IMR-90 (cell line): ENCODE results near the gene ALOX15. TPM values are rescaled to one million over a fixed set of nuclear protein-coding genes. Genes with fewer than 3 reads are reported as not detected.

Experiments used
- ATAC-seq: fragments of 200-7000 bp; cut with Tn5 transposase; 2 replicates; pipeline ENCODE4 v1.9.1; 2020; ENCODE audit warnings: low read depth, mild to moderate bottlenecking, moderate library complexity
- BruUV-seq: library from RNA; stranded (reverse); fragments of 400-500 nt; replicated peaks from 2 replicates; lab custom pipeline; 2021; lab: Mats Ljungman, UMichigan
- CTCF ChIA-PET: fragments of 300-600 bp; formaldehyde crosslinking; extraction: SDS; loops from one replicate; lab custom pipeline; 2021; ENCODE audit warnings: antibody characterized with exemption; lab: Yijun Ruan, JAX
- POLR2A ChIA-PET: fragments of 300-600 bp; sonication (Branson Sonifier 250); formaldehyde crosslinking; loops from one replicate; lab custom pipeline; 2022; ENCODE audit warnings: antibody characterized with exemption; ENCODE audit not compliant: unreplicated experiment; lab: Charles Lee
- DNase-seq: peaks from one replicate; pipeline ENCODE4 v3.0.0; 2013
- H2AFZ ChIP-seq: replicated peaks from 2 replicates; pipeline ENCODE3; 2013; ENCODE audit warnings: low read length, mild to moderate bottlenecking; ENCODE audit not compliant: poor library complexity
- H2AK5ac ChIP-seq: 2 replicates; pipeline ENCODE4 v1.6.1; 2013; ENCODE audit warnings: low read depth, low read length, inconsistent platforms
- H2AK9ac ChIP-seq: replicated peaks from 2 replicates; pipeline ENCODE3; 2013; ENCODE audit warnings: mild to moderate bottlenecking, low read depth, low read length, moderate library complexity; ENCODE audit not compliant: poor library complexity
- H2BK120ac ChIP-seq: 2 replicates; pipeline ENCODE4 v1.6.1; 2013; ENCODE audit warnings: low read depth, low read length, inconsistent platforms
- H2BK15ac ChIP-seq: 3 replicates; pipeline ENCODE4 v1.6.1; 2013; ENCODE audit warnings: low read depth, low read length, inconsistent platforms
- H2BK20ac ChIP-seq: 2 replicates; pipeline ENCODE4 v1.6.1; 2013; ENCODE audit warnings: low read depth, mild to moderate bottlenecking, inconsistent platforms, low read length, moderate library complexity
- H2BK5ac ChIP-seq: 2 replicates; pipeline ENCODE4 v1.6.1; 2013; ENCODE audit warnings: mild to moderate bottlenecking, low read depth, low read length, inconsistent platforms; ENCODE audit not compliant: poor library complexity, severe bottlenecking
- H3K14ac ChIP-seq: replicated peaks from 2 replicates; pipeline ENCODE4 v1.6.1; 2013; ENCODE audit warnings: low read depth, low read length, inconsistent platforms
- H3K18ac ChIP-seq: 2 replicates; pipeline ENCODE4 v1.6.1; 2013; ENCODE audit warnings: low read depth, low read length, control low read depth
- H3K23ac ChIP-seq: 2 replicates; pipeline ENCODE4 v1.6.1; 2013; ENCODE audit warnings: low read depth, low read length, inconsistent platforms
- H3K27ac ChIP-seq: 2 replicates; pipeline ENCODE4 v1.5.1; 2013; ENCODE audit warnings: mild to moderate bottlenecking, control low read depth, low read length; ENCODE audit not compliant: insufficient read depth
- H3K27me3 ChIP-seq: 2 replicates; pipeline ENCODE4 v1.6.1; 2013; ENCODE audit warnings: low read length; ENCODE audit not compliant: control insufficient read depth, insufficient read depth
- H3K36me3 ChIP-seq: 2 replicates; pipeline ENCODE4 v1.6.1; 2013; ENCODE audit warnings: low read length, mixed read lengths; ENCODE audit not compliant: control insufficient read depth, insufficient read depth
- H3K4ac ChIP-seq: 2 replicates; pipeline ENCODE4 v1.6.1; 2013; ENCODE audit warnings: low read depth, low read length, inconsistent platforms
- H3K4me1 ChIP-seq: 2 replicates; pipeline ENCODE4 v1.6.1; 2013; ENCODE audit warnings: low read length, mixed read lengths; ENCODE audit not compliant: control insufficient read depth, insufficient read depth
- H3K4me2 ChIP-seq: 2 replicates; pipeline ENCODE4 v1.6.1; 2013; ENCODE audit warnings: low read depth, mild to moderate bottlenecking, control low read depth, low read length, moderate library complexity
- H3K4me3 ChIP-seq: 2 replicates; pipeline ENCODE4 v1.5.1; 2013; ENCODE audit warnings: low read depth, mild to moderate bottlenecking, control low read depth, low read length, moderate library complexity; ENCODE audit not compliant: insufficient read depth
- H3K56ac ChIP-seq: 2 replicates; pipeline ENCODE4 v1.6.1; 2013; ENCODE audit warnings: low read length, inconsistent platforms; ENCODE audit not compliant: insufficient read depth; ENCODE audit errors: extremely low read depth
- H3K79me1 ChIP-seq, 2 experiments: 2 replicates each; pipeline ENCODE4 v1.6.1; 2013; ENCODE audit warnings: low read length in 2 of 2, inconsistent platforms in 1 of 2, low read depth in 1 of 2
- H3K9ac ChIP-seq: 2 replicates; pipeline ENCODE4 v1.6.1; 2013; ENCODE audit warnings: low read depth, low read length, control low read depth
- H3K9me1 ChIP-seq: 2 replicates; pipeline ENCODE4 v1.6.1; 2013; ENCODE audit warnings: low read length, inconsistent platforms; ENCODE audit not compliant: insufficient read depth
- H3K9me3 ChIP-seq: 2 replicates; pipeline ENCODE4 v1.6.1; 2013; ENCODE audit warnings: low read length; ENCODE audit not compliant: control insufficient read depth, insufficient read depth
- H4K20me1 ChIP-seq: 2 replicates; pipeline ENCODE4 v1.6.1; 2013; ENCODE audit warnings: low read length, inconsistent platforms; ENCODE audit not compliant: insufficient read depth
- H4K5ac ChIP-seq: 2 replicates; pipeline ENCODE4 v1.6.1; 2013; ENCODE audit warnings: mild to moderate bottlenecking, low read depth, low read length, control low read depth
- H4K8ac ChIP-seq, 2 experiments: 2 replicates each; pipeline ENCODE4 v1.6.1; 2013; ENCODE audit warnings: low read depth in 2 of 2, low read length in 2 of 2, control low read depth in 1 of 2, inconsistent platforms in 1 of 2
- H4K91ac ChIP-seq: 2 replicates; pipeline ENCODE4 v1.6.1; 2013; ENCODE audit warnings: low read depth, low read length, inconsistent platforms; ENCODE audit not compliant: insufficient read depth
- CEBPB ChIP-seq: IDR thresholded peaks from 2 replicates; pipeline ENCODE4 v1.6.1; 2012; ENCODE audit warnings: low read depth, low read length, improper control_type of control experiment
- CTCF ChIP-seq: conservative IDR thresholded peaks from 2 replicates; pipeline ENCODE4 v1.5.1; 2012; ENCODE audit warnings: mild to moderate bottlenecking, low read depth, low read length, improper control_type of control experiment
- MAFK ChIP-seq: IDR thresholded peaks from 2 replicates; pipeline ENCODE4 v1.6.1; 2012; ENCODE audit warnings: low read depth, low read length, improper control_type of control experiment
- MXI1 ChIP-seq: IDR thresholded peaks from 2 replicates; pipeline ENCODE4 v1.6.1; 2012; ENCODE audit warnings: low read depth, mild to moderate bottlenecking, low read length, moderate library complexity, borderline replicate concordance
- NFE2L2 ChIP-seq: fragments of 150-350 bp; IDR thresholded peaks from 2 replicates; pipeline ENCODE4 v1.6.1; 2016; ENCODE audit warnings: low read depth, mild to moderate bottlenecking, low read length
- POLR2A ChIP-seq: IDR thresholded peaks from 2 replicates; pipeline ENCODE4 v1.6.1; 2012; ENCODE audit warnings: mild to moderate bottlenecking, low read depth, low read length
- RFX5 ChIP-seq: IDR thresholded peaks from 2 replicates; pipeline ENCODE4 v1.8.0; 2012; ENCODE audit warnings: low read depth, mild to moderate bottlenecking, low read length, moderate library complexity
- WGBS, 2 experiments: methylation state at CpG; one replicate each; pipeline versions ENCODE4 v1.1.5 to v1.1.7; 2013; ENCODE audit warnings: missing lambda C conversion rate in 2 of 2; ENCODE audit not compliant: insufficient read length in 1 of 2; ENCODE audit errors: extremely low coverage in 2 of 2; 5-methylcytosine and 5-hydroxymethylcytosine counted together
- dilution Hi-C: fragments of 300-500 bp; cut with HindIII; formaldehyde crosslinking; loops from one replicate; pipeline ENCODE4 v1.14.3; 2018; ENCODE audit warnings: low sequenced_read_pairs; ENCODE audit not compliant: unreplicated experiment
- in situ Hi-C: fragments of 300-500 bp; cut with MboI; formaldehyde crosslinking; loops from 3 replicates; pipeline ENCODE4 v1.14.3; 2019; ENCODE audit warnings: low sequenced_read_pairs, inconsistent platforms, mixed read lengths
- intact Hi-C: fragments of 100-400 bp; cut with micrococcal nuclease; formaldehyde crosslinking; loops from 2 replicates; pipeline ENCODE4 v1.10.0; 2022
- polyA plus RNA-seq, 3 experiments: library from polyadenylated mRNA; depleted of rRNA; stranded (reverse); fragments of >200 nt; gene quantifications; 2 replicates each; pipeline ENCODE4 v1.2.3, GENCODE V29; 2012; ENCODE audit warnings: low replicate concordance in 1 of 3
- total RNA-seq: library from RNA; depleted of rRNA; stranded (reverse); fragments of >200 nt; gene quantifications from 2 replicates; pipeline ENCODE4 v1.2.3, GENCODE V29; 2012

Gene ALOX15
- total and polyA plus RNA-seq, 2 of the 4 experiments (the other 2 are of a cell fraction), result not detected

DNA sequence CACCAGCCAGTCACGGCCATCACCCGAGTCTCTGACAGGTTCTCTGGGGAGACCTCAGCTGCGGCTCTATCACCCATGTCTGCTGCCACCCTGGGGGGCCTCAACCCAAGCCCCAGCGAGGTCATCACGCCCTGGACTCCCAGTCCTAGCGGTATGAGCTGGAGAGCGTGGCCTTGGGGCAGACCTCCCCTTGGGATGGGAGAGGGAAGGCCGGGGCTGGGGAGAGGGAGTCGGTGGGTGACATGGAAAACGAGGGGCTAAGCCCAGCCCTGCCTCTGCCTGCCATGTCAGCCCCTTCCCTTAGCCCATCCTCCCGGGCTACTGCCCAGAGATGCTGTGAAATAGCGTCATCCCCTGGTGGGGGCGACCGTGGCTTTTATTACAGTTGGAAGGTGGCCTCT is 48.5 kb downstream of the ALOX15 start:
- Histone ChIP-seq H2AK5ac (no peak overlapping the region), H2BK15ac (no peak overlapping the region), H2AK9ac (no peak overlapping the region), H3K36me3 (no peaks in the 10 kb centered on the region), H2BK120ac (no peak overlapping the region), H3K56ac (no peak overlapping the region), H3K4ac (no peak overlapping the region), H3K14ac (no peak overlapping the region), H4K5ac (no peak overlapping the region), H3K18ac (no peak overlapping the region), H4K91ac (no peak overlapping the region), H2BK5ac (no peak overlapping the region), H2BK20ac (no peak overlapping the region), H3K4me1 (peaks cover 5% of the 10 kb centered on the region; the same call in 1 of the 2 replicates), H3K27ac (no peak overlapping the region), H3K4me3 (no peak overlapping the region), H3K9me1 (no peaks in the 10 kb centered on the region), H3K4me2 (no peak overlapping the region), H3K9me3 (no peaks in the 10 kb centered on the region), H4K8ac (no peak overlapping the region), H3K9ac (no peak overlapping the region), H2AFZ (no peak overlapping the region), H3K23ac (no peak overlapping the region), H3K27me3 (peaks cover 41% of the 10 kb centered on the region), H4K20me1 (no peaks in the 10 kb centered on the region), H3K79me1 (no peaks in the 10 kb centered on the region)
- DNase-seq (no peak), ATAC-seq (no peak)
- in situ Hi-C loops (no loop called here), dilution Hi-C loops (no loop called here), intact Hi-C loops (no loop called here)
- WGBS, 2 experiments, result 88% methylated on average over 3 of the region's 14 CpGs; no CpG with 5 or more reads in 1 of the 2 experiments
- no TSS peak for BruUV-seq
- TF ChIP-seq MAFK, result no peak
- no peak for TF ChIP-seq CEBPB
- no peak for TF ChIP-seq NFE2L2
- TF ChIP-seq RFX5, result no peak
- no peak for TF ChIP-seq CTCF
- no peak for TF ChIP-seq MXI1
- TF ChIP-seq POLR2A, result no peak
- ChIA-PET POLR2A (no interaction called here), CTCF (no interaction called here)
